Progenitor cell of endocrine pancreas (in vitro differentiated cells): ENCODE results near the gene CDH12. TPM values are rescaled to one million over a fixed set of nuclear protein-coding genes. Genes with fewer than 3 reads are reported as not detected.
A peak's percentile ranks its signal among the peaks of the same experiment; 100 is the strongest.

ENCODE experiments used
- DNase-seq: peaks from one replicate; pipeline ENCODE4 v3.0.0; 2021; ENCODE audit warnings: low spot score; ENCODE audit not compliant: unreplicated experiment
- H3K27ac Mint-ChIP-seq: 2 replicates; pipeline ENCODE4 v1.8.0; 2021; ENCODE audit warnings: mild to moderate bottlenecking, moderate library complexity, mixed read lengths
- H3K27me3 Mint-ChIP-seq: 2 replicates; pipeline ENCODE4 v1.8.0; 2021; ENCODE audit warnings: mixed read lengths
- H3K36me3 Mint-ChIP-seq: 2 replicates; pipeline ENCODE4 v1.8.0; 2022; ENCODE audit warnings: mixed read lengths; ENCODE audit not compliant: insufficient read depth
- H3K4me1 Mint-ChIP-seq: 2 replicates; pipeline ENCODE4 v1.8.0; 2021; ENCODE audit warnings: low read depth, mixed read lengths
- H3K4me3 Mint-ChIP-seq: 2 replicates; pipeline ENCODE4 v1.8.0; 2021; ENCODE audit warnings: low read depth, mild to moderate bottlenecking, moderate library complexity, mixed read lengths
- H3K9me3 Mint-ChIP-seq: 2 replicates; pipeline ENCODE4 v1.8.0; 2021; ENCODE audit warnings: low read depth, mixed read lengths
- total RNA-seq: library from RNA; stranded (reverse); gene quantifications from 2 replicates; pipeline ENCODE4 v1.2.1, GENCODE V29; 2021
- TF ChIP-seq, protein P1 (sequence below): fragments of 200-600 bp; sonication (generic); IDR thresholded peaks from one replicate; pipeline ENCODE4 v1.5.0; 2021; ENCODE audit warnings: antibody characterized with exemption, mild to moderate bottlenecking; ENCODE audit not compliant: unreplicated experiment

Gene CDH12
- total RNA-seq, 1 donor from 2014 or later, result 2.8 TPM

DNA sequence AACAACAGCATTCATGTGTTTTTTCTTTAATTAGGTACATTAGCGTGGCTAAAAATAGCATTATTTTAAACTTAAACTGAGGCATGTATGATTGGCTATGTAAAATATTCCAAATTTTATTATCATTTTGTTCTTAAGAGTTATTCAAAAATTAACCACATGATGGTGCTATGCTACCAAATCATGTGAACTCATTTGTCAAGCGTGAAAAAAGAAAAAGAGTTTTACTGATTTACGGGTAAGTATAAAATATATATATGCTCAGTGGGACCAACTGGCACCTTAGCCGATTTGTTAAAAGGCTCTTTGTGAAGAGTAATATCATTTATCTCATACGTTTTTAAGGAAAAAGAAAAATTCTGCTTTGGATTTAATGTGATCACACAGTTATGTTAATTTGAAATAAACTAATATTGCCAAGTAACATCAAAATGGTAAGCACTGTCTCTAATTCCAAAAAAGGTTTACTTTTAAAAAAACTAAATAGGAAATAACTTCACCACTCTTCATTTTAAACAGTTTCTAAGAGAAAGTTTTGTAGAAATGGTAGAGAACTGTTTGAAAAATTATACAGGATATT, 1042.3 kb downstream of the CDH12 start:
- DNase-seq, result no peak
- no peaks in the 10 kb centered on the region for H3K36me3 Mint-ChIP-seq
- H3K9me3 Mint-ChIP-seq, result no peaks in the 10 kb centered on the region
- TF ChIP-seq, protein P1, sequence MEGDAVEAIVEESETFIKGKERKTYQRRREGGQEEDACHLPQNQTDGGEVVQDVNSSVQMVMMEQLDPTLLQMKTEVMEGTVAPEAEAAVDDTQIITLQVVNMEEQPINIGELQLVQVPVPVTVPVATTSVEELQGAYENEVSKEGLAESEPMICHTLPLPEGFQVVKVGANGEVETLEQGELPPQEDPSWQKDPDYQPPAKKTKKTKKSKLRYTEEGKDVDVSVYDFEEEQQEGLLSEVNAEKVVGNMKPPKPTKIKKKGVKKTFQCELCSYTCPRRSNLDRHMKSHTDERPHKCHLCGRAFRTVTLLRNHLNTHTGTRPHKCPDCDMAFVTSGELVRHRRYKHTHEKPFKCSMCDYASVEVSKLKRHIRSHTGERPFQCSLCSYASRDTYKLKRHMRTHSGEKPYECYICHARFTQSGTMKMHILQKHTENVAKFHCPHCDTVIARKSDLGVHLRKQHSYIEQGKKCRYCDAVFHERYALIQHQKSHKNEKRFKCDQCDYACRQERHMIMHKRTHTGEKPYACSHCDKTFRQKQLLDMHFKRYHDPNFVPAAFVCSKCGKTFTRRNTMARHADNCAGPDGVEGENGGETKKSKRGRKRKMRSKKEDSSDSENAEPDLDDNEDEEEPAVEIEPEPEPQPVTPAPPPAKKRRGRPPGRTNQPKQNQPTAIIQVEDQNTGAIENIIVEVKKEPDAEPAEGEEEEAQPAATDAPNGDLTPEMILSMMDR, result peak; percentile 61
- no peaks in the 10 kb centered on the region for H3K4me1 Mint-ChIP-seq
- no peak overlapping the region for H3K4me3 Mint-ChIP-seq
- no peak overlapping the region for H3K27ac Mint-ChIP-seq
- H3K27me3 Mint-ChIP-seq, result peaks cover 3% of the 10 kb centered on the region

DNA sequence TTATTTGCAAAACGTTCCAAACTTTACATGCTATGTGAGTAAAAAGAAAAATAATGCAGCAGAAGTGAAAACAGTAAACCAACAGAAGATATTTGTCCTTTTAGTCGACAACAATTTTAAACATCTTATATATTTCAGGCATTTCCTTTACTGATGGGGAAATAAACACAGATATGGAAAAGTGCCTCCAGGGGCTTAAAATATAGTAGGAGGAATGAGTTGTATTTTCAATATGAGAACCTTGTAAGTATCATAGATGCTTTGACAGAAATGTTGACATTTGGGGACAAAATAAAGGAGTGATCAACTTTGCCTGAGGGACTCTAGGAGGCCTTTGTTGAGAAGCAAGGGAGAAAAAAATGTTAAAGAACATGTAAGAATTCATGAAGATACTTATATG, 1043.5 kb downstream of the CDH12 start:
- no peaks in the 10 kb centered on the region for H3K9me3 Mint-ChIP-seq
- no peak overlapping the region for H3K4me3 Mint-ChIP-seq
- H3K4me1 Mint-ChIP-seq, result no peaks in the 10 kb centered on the region
- no peak overlapping the region for H3K27ac Mint-ChIP-seq
- H3K36me3 Mint-ChIP-seq, result no peaks in the 10 kb centered on the region
- TF ChIP-seq, protein P1, result no peak
- DNase-seq, result no peak
- peaks cover 3% of the 10 kb centered on the region for H3K27me3 Mint-ChIP-seq

DNA sequence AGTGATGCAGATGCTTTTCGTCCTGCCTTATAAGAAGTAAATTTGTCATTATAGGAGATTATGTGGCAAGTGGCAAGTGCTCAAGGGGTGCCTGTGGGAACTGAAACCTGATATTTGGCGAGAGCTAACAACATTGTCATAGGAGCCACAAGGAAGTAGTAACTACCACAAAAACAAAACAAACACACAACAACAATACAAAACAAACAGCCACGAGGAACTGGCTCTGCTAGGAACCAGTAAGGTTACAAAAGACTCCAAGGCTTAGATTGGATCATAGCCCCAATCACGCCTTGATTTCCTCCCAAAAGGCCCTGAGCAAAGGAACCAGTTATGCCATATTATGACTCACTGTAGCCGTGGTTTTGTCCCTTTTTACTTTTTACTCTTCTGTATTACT, 1045.2 kb downstream of the CDH12 start:
- H3K36me3 Mint-ChIP-seq, result no peaks in the 10 kb centered on the region
- TF ChIP-seq, protein P1, result no peak
- no peak for DNase-seq
- no peaks in the 10 kb centered on the region for H3K4me1 Mint-ChIP-seq
- no peaks in the 10 kb centered on the region for H3K9me3 Mint-ChIP-seq
- H3K27ac Mint-ChIP-seq, result no peak overlapping the region
- H3K27me3 Mint-ChIP-seq, result peaks cover 3% of the 10 kb centered on the region
- no peak overlapping the region for H3K4me3 Mint-ChIP-seq

DNA sequence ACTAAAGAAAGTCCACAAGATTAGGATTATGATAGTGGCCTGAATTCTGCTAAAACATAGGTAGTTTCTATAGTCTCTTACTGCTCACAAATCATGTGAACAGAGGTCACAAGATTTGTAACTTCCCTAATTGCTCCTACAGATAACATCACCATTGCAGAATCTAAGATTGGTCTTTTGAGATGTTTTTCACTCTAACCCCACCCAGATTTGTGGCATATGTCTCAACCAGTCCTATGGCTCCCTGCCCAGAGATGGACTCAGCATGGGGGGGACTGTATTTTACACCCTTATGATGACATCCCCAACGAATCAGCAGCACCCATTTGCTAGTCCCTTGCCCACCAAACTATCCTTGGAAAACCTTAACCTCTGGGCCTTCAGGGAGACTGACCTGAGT, 1046.2 kb downstream of the CDH12 start:
- H3K4me1 Mint-ChIP-seq, result no peaks in the 10 kb centered on the region
- H3K36me3 Mint-ChIP-seq, result no peaks in the 10 kb centered on the region
- no peaks in the 10 kb centered on the region for H3K9me3 Mint-ChIP-seq
- no peak overlapping the region for H3K4me3 Mint-ChIP-seq
- TF ChIP-seq, protein P1, result no peak
- H3K27ac Mint-ChIP-seq, result no peak overlapping the region
- peaks cover 3% of the 10 kb centered on the region for H3K27me3 Mint-ChIP-seq
- no peak for DNase-seq

DNA sequence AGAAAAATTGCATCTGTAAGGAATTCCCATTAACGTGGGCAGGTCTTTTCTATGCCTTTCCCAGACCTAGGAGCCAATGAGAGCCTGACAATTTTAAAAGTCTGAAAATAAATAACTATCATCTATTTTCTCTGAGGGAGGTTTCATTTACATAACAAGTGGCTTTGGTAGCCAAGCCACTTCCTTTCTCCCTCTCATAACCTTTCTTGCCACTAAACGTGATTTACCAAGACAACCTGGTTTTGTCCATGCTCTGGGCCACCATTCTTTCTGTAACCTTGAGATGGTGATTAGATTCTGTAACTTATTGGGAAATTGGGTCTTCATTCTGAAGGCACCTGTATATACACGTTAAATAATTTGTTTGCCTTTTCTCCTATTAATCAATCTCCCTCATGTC, 1046.9 kb downstream of the CDH12 start:
- peaks cover 3% of the 10 kb centered on the region for H3K27me3 Mint-ChIP-seq
- no peak for DNase-seq
- no peaks in the 10 kb centered on the region for H3K36me3 Mint-ChIP-seq
- H3K27ac Mint-ChIP-seq, result no peak overlapping the region
- TF ChIP-seq, protein P1, result no peak
- no peak overlapping the region for H3K4me3 Mint-ChIP-seq
- no peaks in the 10 kb centered on the region for H3K4me1 Mint-ChIP-seq
- no peaks in the 10 kb centered on the region for H3K9me3 Mint-ChIP-seq
